K562 (cell line): Measurements from ENCODE around the gene LZTFL1. TPM values are rescaled to one million over a fixed set of nuclear protein-coding genes. Genes with fewer than 3 reads are reported as not detected.

Experiments
- CAMTA2 ChIP-seq: fragments of 250-450 bp; sonication (Bioruptor Pico); conservative IDR thresholded peaks from 2 replicates; pipeline ENCODE4 v1.5.1; 2022
- DACH1 ChIP-seq: fragments of 450-650 bp; IDR thresholded peaks from 2 replicates; pipeline ENCODE4 v1.6.1; 2018; ENCODE audit not compliant: partially characterized antibody
- ETV6 ChIP-seq, 3 experiments: fragments of 150-350 bp in 1 of 3; sonication (generic) in 1 of 3; formaldehyde crosslinking in 1 of 3; IDR thresholded peaks; 2 replicates each; pipeline versions ENCODE4 v1.6.1 to v1.8.0; 2014 to 2022; ENCODE audit warnings: borderline replicate concordance in 2 of 3, low read depth in 2 of 3, antibody characterized with exemption in 1 of 3, low read length in 1 of 3, mild to moderate bottlenecking in 1 of 3, missing genetic modification reagents in 1 of 3
- FOXP1 ChIP-seq: sonication (generic); formaldehyde crosslinking; IDR thresholded peaks from 2 replicates; pipeline ENCODE4 v1.8.0; 2022; ENCODE audit warnings: mild to moderate bottlenecking, missing genetic modification reagents
- HDAC1 ChIP-seq, 2 experiments: fragments of 450-650 bp; IDR thresholded peaks; 2 replicates each; pipeline ENCODE4 v1.6.1; 2016 to 2017; ENCODE audit warnings: inconsistent platforms in 1 of 2, mild to moderate bottlenecking in 1 of 2, moderate library complexity in 1 of 2
- HDGF ChIP-seq: fragments of 450-650 bp; IDR thresholded peaks from 2 replicates; pipeline ENCODE4 v1.6.1; 2016
- KDM2B ChIP-seq: fragments of 250-450 bp; sonication (Bioruptor Pico); IDR thresholded peaks from 2 replicates; pipeline ENCODE4 v1.8.0; 2021; ENCODE audit warnings: mild to moderate bottlenecking, moderate library complexity
- KLF1 ChIP-seq: fragments of 450-650 bp; IDR thresholded peaks from 2 replicates; pipeline ENCODE4 v1.6.1; 2016; ENCODE audit warnings: missing genetic modification characterization, missing compliant biosample characterization
- NCOA2 ChIP-seq, 2 experiments: fragments of 450-650 bp; IDR thresholded peaks; 2 replicates each; pipeline ENCODE4 v1.6.1; 2018; ENCODE audit warnings: mild to moderate bottlenecking in 2 of 2, moderate library complexity in 1 of 2; ENCODE audit not compliant: partially characterized antibody in 2 of 2
- NFATC3 ChIP-seq: fragments of 450-650 bp; IDR thresholded peaks from 2 replicates; pipeline ENCODE4 v1.6.1; 2017; ENCODE audit warnings: mild to moderate bottlenecking
- NFIX ChIP-seq: fragments of 250-450 bp; sonication (Bioruptor Pico); IDR thresholded peaks from 2 replicates; pipeline ENCODE4 v1.4.0; 2020; ENCODE audit warnings: low read depth, mild to moderate bottlenecking, moderate library complexity
- NFYB ChIP-seq: IDR thresholded peaks from 2 replicates; pipeline ENCODE4 v1.6.1; 2011; ENCODE audit warnings: mild to moderate bottlenecking, moderate library complexity; ENCODE audit not compliant: insufficient read length; ENCODE audit errors: extremely low read depth
- PCBP1 ChIP-seq: fragments of 200-400 bp; formaldehyde crosslinking; IDR thresholded peaks from 2 replicates; pipeline ENCODE4 v1.6.1; 2018; ENCODE audit warnings: mild to moderate bottlenecking, low read depth, low read length; ENCODE audit not compliant: poor library complexity, severe bottlenecking
- PHF21A ChIP-seq: fragments of 450-650 bp; IDR thresholded peaks from 2 replicates; pipeline ENCODE4 v1.6.1; 2017; ENCODE audit warnings: low read depth, borderline replicate concordance
- RBM22 ChIP-seq: fragments of 200-400 bp; formaldehyde crosslinking; IDR thresholded peaks from 2 replicates; pipeline ENCODE4 v1.6.1; 2018; ENCODE audit warnings: low read length, low read depth; ENCODE audit not compliant: poor library complexity, severe bottlenecking
- SMARCC2 ChIP-seq: fragments of 450-650 bp; IDR thresholded peaks from 2 replicates; pipeline ENCODE4 v1.6.1; 2017; ENCODE audit warnings: antibody characterized with exemption, moderate library complexity, mild to moderate bottlenecking, low read depth
- ZBTB1 ChIP-seq: sonication (generic); formaldehyde crosslinking; IDR thresholded peaks from 2 replicates; pipeline ENCODE4 v1.8.1; 2023; ENCODE audit warnings: missing genetic modification reagents, low read depth, mild to moderate bottlenecking, borderline replicate concordance
- ZBTB17 ChIP-seq: fragments of 450-650 bp; formaldehyde crosslinking; IDR thresholded peaks from 2 replicates; pipeline ENCODE4 v1.4.0; 2020; ENCODE audit warnings: mild to moderate bottlenecking
- ZC3H8 ChIP-seq: fragments of 450-650 bp; IDR thresholded peaks from 2 replicates; pipeline ENCODE4 v1.6.1; 2017
- ZNF282 ChIP-seq: sonication (generic); formaldehyde crosslinking; IDR thresholded peaks from 2 replicates; pipeline ENCODE4 v1.8.1; 2023; ENCODE audit warnings: missing genetic modification reagents
- ZNF311 ChIP-seq: fragments of 250-450 bp; sonication (Bioruptor Pico); IDR thresholded peaks from 2 replicates; pipeline ENCODE4 v1.4.0; 2020; ENCODE audit warnings: mild to moderate bottlenecking, moderate library complexity
- ZNF324 ChIP-seq: fragments of 250-450 bp; sonication (Bioruptor Pico); IDR thresholded peaks from 2 replicates; pipeline ENCODE4 v1.4.0; 2020; ENCODE audit warnings: mild to moderate bottlenecking
- ZNF408 ChIP-seq: fragments of 250-450 bp; sonication (Bioruptor Pico); IDR thresholded peaks from 2 replicates; pipeline ENCODE4 v1.4.0; 2020; ENCODE audit warnings: low read depth, mild to moderate bottlenecking, moderate library complexity
- ZNF699 ChIP-seq: fragments of 250-450 bp; sonication (Bioruptor Pico); IDR thresholded peaks from 2 replicates; pipeline ENCODE4 v1.8.0; 2021; ENCODE audit warnings: mild to moderate bottlenecking, moderate library complexity; ENCODE audit not compliant: insufficient replicate concordance
- ZNF830 ChIP-seq: fragments of 250-450 bp; sonication (Bioruptor Pico); IDR thresholded peaks from 2 replicates; pipeline ENCODE4 v1.5.0; 2021; ENCODE audit warnings: mild to moderate bottlenecking
- polyA plus RNA-seq, 8 experiments: library from polyadenylated mRNA; depleted of rRNA in 4 of 8; stranded (reverse) in 5 of 8; unstranded in 3 of 8; fragments of >200 nt; fragmentation: Nextera tagmentation in 2 of 8; fragmentation: Illumina TruSeq in 1 of 8; extraction: Ambion mirVana in 2 of 8; extraction: Trizol in 1 of 8; gene quantifications; 2 replicates each; pipeline versions ENCODE4 v1.2.1 to v1.2.3, GENCODE V29; 2011 to 2014; ENCODE audit warnings: inconsistent platforms in 1 of 8, missing spikeins in 1 of 8
- total RNA-seq, 7 experiments: library from RNA; depleted of rRNA in 6 of 7; stranded (reverse); fragments of >200 nt in 6 of 7; fragmentation: Illumina TruSeq in 2 of 7; extraction: Trizol in 2 of 7; gene quantifications; 2 replicates each; pipeline versions ENCODE4 v1.2.1 to v1.2.3, GENCODE V29; 2011 to 2021; ENCODE audit warnings: low replicate concordance in 1 of 7
- TF ChIP-seq, protein P1 (sequence below): fragments of 450-650 bp; formaldehyde crosslinking; IDR thresholded peaks from 2 replicates; pipeline ENCODE4 v1.4.0; 2020; ENCODE audit warnings: mild to moderate bottlenecking, moderate library complexity
- TF ChIP-seq, protein P2 (sequence below): fragments of 250-450 bp; sonication (Bioruptor Pico); IDR thresholded peaks from 2 replicates; pipeline ENCODE4 v1.5.1; 2021; ENCODE audit warnings: mild to moderate bottlenecking
- TF ChIP-seq, protein P3 (sequence below): fragments of 250-450 bp; sonication (Bioruptor Pico); IDR thresholded peaks from 2 replicates; pipeline ENCODE4 v1.6.1; 2021; ENCODE audit warnings: mild to moderate bottlenecking

LZTFL1 gene
- total and polyA plus RNA-seq, 9 of the 15 experiments (the other 6 are each of a cell fraction or from before 2014, with no cell fraction given) = 10.7 to 33.7 (median 15.3) TPM

DNA sequence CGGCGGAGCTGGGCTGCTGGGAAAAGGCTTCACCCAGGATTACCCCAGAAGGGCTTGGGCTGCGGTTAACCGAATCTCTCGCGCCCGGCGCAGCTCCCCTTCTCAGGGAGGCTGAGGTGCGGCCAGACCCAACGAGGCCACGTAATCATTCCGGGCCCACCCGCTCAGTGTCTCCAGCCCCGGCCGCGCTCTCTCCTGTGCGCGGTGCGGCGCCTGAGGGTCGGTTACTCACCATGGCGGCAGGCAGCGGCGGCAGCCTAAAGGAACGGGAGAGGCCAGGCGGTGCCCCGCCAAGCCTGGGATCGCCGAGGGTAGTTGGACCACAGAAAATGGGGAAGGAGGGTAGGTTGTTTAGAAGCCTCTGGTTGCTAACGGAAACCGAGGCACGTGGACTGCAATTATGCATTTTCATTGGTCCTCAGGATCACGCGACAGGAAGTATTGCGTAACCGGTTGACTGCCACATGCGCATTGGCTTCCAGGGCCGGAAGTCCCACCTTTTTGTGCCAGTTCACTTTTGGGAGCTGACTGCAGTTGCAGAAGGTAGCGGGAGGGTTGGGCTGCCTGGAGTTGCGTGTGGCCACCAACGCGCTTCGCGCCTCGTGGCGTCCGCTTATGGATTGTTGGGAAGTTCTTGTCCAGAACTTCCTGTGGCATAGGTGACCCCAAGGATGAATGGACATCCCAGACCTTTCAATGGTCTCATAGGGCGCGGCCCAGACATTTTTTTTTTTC lies at the start of gene LZTFL1 (continued):
- TF ChIP-seq NFATC3 = no peak
- TF ChIP-seq ZNF408 = no peak
- no peak for TF ChIP-seq SMARCC2
- TF ChIP-seq ZNF830 = peak; percentile 66
- no peak for TF ChIP-seq PHF21A
- TF ChIP-seq ZC3H8 = no peak
- peak; percentile 80 for TF ChIP-seq NFYB
- TF ChIP-seq, protein P1, sequence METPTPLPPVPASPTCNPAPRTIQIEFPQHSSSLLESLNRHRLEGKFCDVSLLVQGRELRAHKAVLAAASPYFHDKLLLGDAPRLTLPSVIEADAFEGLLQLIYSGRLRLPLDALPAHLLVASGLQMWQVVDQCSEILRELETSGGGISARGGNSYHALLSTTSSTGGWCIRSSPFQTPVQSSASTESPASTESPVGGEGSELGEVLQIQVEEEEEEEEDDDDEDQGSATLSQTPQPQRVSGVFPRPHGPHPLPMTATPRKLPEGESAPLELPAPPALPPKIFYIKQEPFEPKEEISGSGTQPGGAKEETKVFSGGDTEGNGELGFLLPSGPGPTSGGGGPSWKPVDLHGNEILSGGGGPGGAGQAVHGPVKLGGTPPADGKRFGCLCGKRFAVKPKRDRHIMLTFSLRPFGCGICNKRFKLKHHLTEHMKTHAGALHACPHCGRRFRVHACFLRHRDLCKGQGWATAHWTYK (CRISPR knock-in tag) = no peak
- TF ChIP-seq, protein P2, sequence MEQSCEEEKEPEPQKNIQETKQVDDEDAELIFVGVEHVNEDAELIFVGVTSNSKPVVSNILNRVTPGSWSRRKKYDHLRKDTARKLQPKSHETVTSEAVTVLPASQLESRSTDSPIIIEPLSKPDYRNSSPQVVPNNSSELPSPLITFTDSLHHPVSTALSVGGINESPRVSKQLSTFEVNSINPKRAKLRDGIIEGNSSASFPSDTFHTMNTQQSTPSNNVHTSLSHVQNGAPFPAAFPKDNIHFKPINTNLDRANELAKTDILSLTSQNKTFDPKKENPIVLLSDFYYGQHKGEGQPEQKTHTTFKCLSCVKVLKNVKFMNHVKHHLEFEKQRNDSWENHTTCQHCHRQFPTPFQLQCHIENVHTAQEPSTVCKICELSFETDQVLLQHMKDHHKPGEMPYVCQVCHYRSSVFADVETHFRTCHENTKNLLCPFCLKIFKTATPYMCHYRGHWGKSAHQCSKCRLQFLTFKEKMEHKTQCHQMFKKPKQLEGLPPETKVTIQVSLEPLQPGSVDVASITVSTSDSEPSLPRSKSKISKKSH = no peak
- TF ChIP-seq KDM2B (CRISPR knock-in tag) = no peak
- peak; percentile 91 to 99 for TF ChIP-seq HDAC1 (IDR thresholded peaks at IDR 0.05)
- peak; percentile 92 for TF ChIP-seq DACH1
- no peak for TF ChIP-seq ZNF282 (CRISPR knock-in tag)
- TF ChIP-seq ETV6 (IDR thresholded peaks at IDR 0.05; ENCODE audit: borderline replicate concordance in 1 of 2, low read depth in 2 of 2, low read length in 1 of 2) = no peak
- no peak for TF ChIP-seq ETV6 (CRISPR knock-in tag; IDR thresholded peaks at IDR 0.05; ENCODE audit: borderline replicate concordance)
- TF ChIP-seq, protein P3, sequence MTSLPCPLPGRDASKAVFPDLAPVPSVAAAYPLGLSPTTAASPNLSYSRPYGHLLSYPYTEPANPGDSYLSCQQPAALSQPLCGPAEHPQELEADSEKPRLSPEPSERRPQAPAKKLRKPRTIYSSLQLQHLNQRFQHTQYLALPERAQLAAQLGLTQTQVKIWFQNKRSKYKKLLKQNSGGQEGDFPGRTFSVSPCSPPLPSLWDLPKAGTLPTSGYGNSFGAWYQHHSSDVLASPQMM (CRISPR knock-in tag) = no peak
- no peak for TF ChIP-seq ZNF324 (CRISPR knock-in tag)
- no peak for TF ChIP-seq HDGF
- TF ChIP-seq NCOA2 (IDR thresholded peaks at IDR 0.05; ENCODE audit: partially characterized antibody in 2 of 2) = no peak
- no peak for TF ChIP-seq ZNF699
- TF ChIP-seq FOXP1 = no peak
- TF ChIP-seq PCBP1 = no peak
- TF ChIP-seq KLF1 = peak; percentile 16; the same call in 1 of the 2 replicates
- TF ChIP-seq ZBTB17 = no peak
- no peak for TF ChIP-seq NFIX (CRISPR knock-in tag)
- TF ChIP-seq CAMTA2 = no peak
- TF ChIP-seq ZNF311 (CRISPR knock-in tag) = no peak
- TF ChIP-seq ZBTB1 (CRISPR knock-in tag) = no peak
- TF ChIP-seq RBM22 = no peak
